ENCODE results near the gene NAA25. TPM values are rescaled to one million over a fixed set of nuclear protein-coding genes. Genes with fewer than 3 reads are reported as not detected.

Gene NAA25
- total and polyA plus RNA-seq, 2 donors (not counting 3 experiments of a cell fraction or from before 2014, with no cell fraction given): 5.3 to 25.5 TPM

GRCh38 chr12:112015938-112016337 is 92.6 kb downstream of the NAA25 start:
- Histone ChIP-seq H4K20me1 (replicated peaks; ENCODE audit: control insufficient read depth, extremely low read depth, insufficient read depth, low read length) (peaks cover 3% of the 10 kb centered on the region), H2AFZ (ENCODE audit: low read depth, low read length) (no peak overlapping the region), H3K4me1 (ENCODE audit: control insufficient read depth, extremely low read depth, insufficient read depth, low read length) (peaks cover 31% of the 10 kb centered on the region), H3K4me3 (replicated peaks in 1 of 3; ENCODE audit: insufficient read depth in 1 of 3, low read depth in 1 of 3, low read length in 3 of 3) (no peak overlapping the region), H3K27ac (ENCODE audit: insufficient read depth, low read depth, low read length) (no peak overlapping the region), H3K79me2 (ENCODE audit: control insufficient read depth, insufficient read depth, low read length) (peaks cover 62% of the 10 kb centered on the region), H3K9me1 (replicated peaks; ENCODE audit: control insufficient read depth, extremely low read depth, insufficient read depth, low read length) (no peaks in the 10 kb centered on the region), H3K27me3 (ENCODE audit: control insufficient read depth in 2 of 2, insufficient read depth in 2 of 2, low read length in 2 of 2) (no peaks in the 10 kb centered on the region), H3K36me3 (ENCODE audit: control insufficient read depth in 2 of 2, extremely low read depth in 1 of 2, insufficient read depth in 2 of 2, low read length in 2 of 2) (peaks cover 2 to 5% of the 10 kb centered on the region in 2 experiments), H3K9ac (replicated peaks; ENCODE audit: extremely low read depth, insufficient read depth, low read length) (no peak overlapping the region), H3K4me2 (ENCODE audit: insufficient read depth, low read length) (no peak overlapping the region), H3K9me3 (replicated peaks; ENCODE audit: control insufficient read depth, insufficient read depth, low read length) (no peaks in the 10 kb centered on the region)
- ChIA-PET CTCF (no interaction called here), POLR2A (no interaction called here)
- dilution Hi-C loops (cut with MboI; ENCODE audit: extremely low pct_ligation_motif_present, low sequenced_read_pairs): no loop called here
- no peak for TF ChIP-seq POLR2AphosphoS5 (IDR thresholded peaks at IDR 0.05; ENCODE audit: insufficient read depth, low read depth, low read length)
- no peak for TF ChIP-seq GATA2 (IDR thresholded peaks at IDR 0.05; ENCODE audit: insufficient read depth, insufficient read length, low read depth, low read length)
- TF ChIP-seq, protein P1, sequence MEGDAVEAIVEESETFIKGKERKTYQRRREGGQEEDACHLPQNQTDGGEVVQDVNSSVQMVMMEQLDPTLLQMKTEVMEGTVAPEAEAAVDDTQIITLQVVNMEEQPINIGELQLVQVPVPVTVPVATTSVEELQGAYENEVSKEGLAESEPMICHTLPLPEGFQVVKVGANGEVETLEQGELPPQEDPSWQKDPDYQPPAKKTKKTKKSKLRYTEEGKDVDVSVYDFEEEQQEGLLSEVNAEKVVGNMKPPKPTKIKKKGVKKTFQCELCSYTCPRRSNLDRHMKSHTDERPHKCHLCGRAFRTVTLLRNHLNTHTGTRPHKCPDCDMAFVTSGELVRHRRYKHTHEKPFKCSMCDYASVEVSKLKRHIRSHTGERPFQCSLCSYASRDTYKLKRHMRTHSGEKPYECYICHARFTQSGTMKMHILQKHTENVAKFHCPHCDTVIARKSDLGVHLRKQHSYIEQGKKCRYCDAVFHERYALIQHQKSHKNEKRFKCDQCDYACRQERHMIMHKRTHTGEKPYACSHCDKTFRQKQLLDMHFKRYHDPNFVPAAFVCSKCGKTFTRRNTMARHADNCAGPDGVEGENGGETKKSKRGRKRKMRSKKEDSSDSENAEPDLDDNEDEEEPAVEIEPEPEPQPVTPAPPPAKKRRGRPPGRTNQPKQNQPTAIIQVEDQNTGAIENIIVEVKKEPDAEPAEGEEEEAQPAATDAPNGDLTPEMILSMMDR (IDR thresholded peaks at IDR 0.05; ENCODE audit: extremely low read depth in 1 of 2, insufficient read depth in 1 of 2, low read depth in 1 of 2, low read length in 2 of 2): no peak
- TF ChIP-seq MAX (IDR thresholded peaks at IDR 0.05; ENCODE audit: insufficient read depth, insufficient read length): no peak
- TF ChIP-seq EZH2 (IDR thresholded peaks at IDR 0.05; ENCODE audit: borderline replicate concordance, low read depth, low read length, severe bottlenecking): no peak
- no peak for TF ChIP-seq POLR2A (IDR thresholded peaks at IDR 0.05; ENCODE audit: low read depth, low read length)
- no peak for TF ChIP-seq MYC (IDR thresholded peaks at IDR 0.05; ENCODE audit: low read depth, low read length)
- no peak for TF ChIP-seq JUN (IDR thresholded peaks at IDR 0.05; ENCODE audit: borderline replicate concordance, insufficient read depth, insufficient read length, low read depth)
- no peak for TF ChIP-seq FOS (IDR thresholded peaks at IDR 0.05; ENCODE audit: borderline replicate concordance, insufficient read depth, low read length)
- BruUV-seq (replicated peaks): TSS peak; percentile 2
- FAIRE-seq: no peak
- intact Hi-C loops (cut with micrococcal nuclease): loop anchor here (10.0 kb wide), 1 partner anchor 369 kb away; the partner anchor contains the start of gene HECTD4
- no peak for DNase-seq (ENCODE audit: low read depth, low spot score)

Data from endothelial cell of umbilical vein (primary cell).